MCF 10A (cell line): ENCODE data around the gene MAGEB17. TPM values are rescaled to one million over a fixed set of nuclear protein-coding genes. Genes with fewer than 3 reads are reported as not detected.

Experiments used
- BruUV-seq: library from RNA; stranded (reverse); fragments of 400-500 nt; replicated peaks from 2 replicates; lab custom pipeline; 2021; lab: Mats Ljungman, UMichigan
- CTCF ChIA-PET: fragments of 300-600 bp; sonication (Branson Sonifier 250); formaldehyde crosslinking; extraction: SDS; loops from one replicate; lab custom pipeline; 2021; ENCODE audit warnings: antibody characterized with exemption, inconsistent platforms; lab: Yijun Ruan, JAX
- POLR2A ChIA-PET: fragments of 300-600, 350-650 bp; sonication (Branson Sonifier 250); formaldehyde crosslinking; extraction: SDS; loops from one replicate; lab custom pipeline; 2020; ENCODE audit warnings: antibody characterized with exemption, inconsistent platforms; lab: Yijun Ruan, JAX
- DNase-seq: peaks from one replicate; pipeline ENCODE4 v3.0.0-alpha.2; 2018; ENCODE audit not compliant: unreplicated experiment
- H3K27ac Mint-ChIP-seq: one replicate; pipeline ENCODE4 v1.8.0; 2022; ENCODE audit warnings: mild to moderate bottlenecking, low read depth, mixed read lengths; ENCODE audit not compliant: unreplicated experiment
- H3K27me3 Mint-ChIP-seq: one replicate; pipeline ENCODE4 v1.8.0; 2022; ENCODE audit warnings: mixed read lengths; ENCODE audit not compliant: insufficient read depth, unreplicated experiment
- H3K36me3 Mint-ChIP-seq: one replicate; pipeline ENCODE4 v1.8.0; 2022; ENCODE audit warnings: mild to moderate bottlenecking, moderate library complexity, mixed read lengths; ENCODE audit not compliant: insufficient read depth, unreplicated experiment
- H3K4me1 Mint-ChIP-seq: one replicate; pipeline ENCODE4 v1.8.0; 2022; ENCODE audit warnings: mixed read lengths; ENCODE audit not compliant: insufficient read depth, unreplicated experiment
- H3K4me3 Mint-ChIP-seq: one replicate; pipeline ENCODE4 v1.8.0; 2022; ENCODE audit warnings: mild to moderate bottlenecking, moderate library complexity, mixed read lengths; ENCODE audit not compliant: unreplicated experiment
- H3K9me3 Mint-ChIP-seq: one replicate; pipeline ENCODE4 v1.8.0; 2022; ENCODE audit warnings: mixed read lengths; ENCODE audit not compliant: unreplicated experiment
- intact Hi-C: fragments of 100-400 bp; cut with micrococcal nuclease; formaldehyde crosslinking; loops from 2 replicates; pipeline ENCODE4 v1.14.1; 2022
- total RNA-seq: library from RNA; stranded (reverse); gene quantifications from 2 replicates; pipeline ENCODE4 v1.2.3, GENCODE V29; 2022
- TF ChIP-seq, protein P1 (sequence below): fragments of 200-600 bp; IDR thresholded peaks from one replicate; pipeline ENCODE4 v1.8.0; 2022; ENCODE audit warnings: antibody characterized with exemption, mild to moderate bottlenecking; ENCODE audit not compliant: unreplicated experiment

MAGEB17 gene
- total RNA-seq, 1 experiment from 2014 or later, result not detected

- POLR2A ChIA-PET, result no interaction called here
- Mint-ChIP-seq H3K27me3 (peaks cover 27% of the 10 kb centered on the region), H3K36me3 (no peaks in the 10 kb centered on the region), H3K27ac (no peak overlapping the region), H3K9me3 (no peaks in the 10 kb centered on the region), H3K4me1 (peaks cover 6% of the 10 kb centered on the region), H3K4me3 (no peak overlapping the region)
- no TSS peak for BruUV-seq
- TF ChIP-seq, protein P1, sequence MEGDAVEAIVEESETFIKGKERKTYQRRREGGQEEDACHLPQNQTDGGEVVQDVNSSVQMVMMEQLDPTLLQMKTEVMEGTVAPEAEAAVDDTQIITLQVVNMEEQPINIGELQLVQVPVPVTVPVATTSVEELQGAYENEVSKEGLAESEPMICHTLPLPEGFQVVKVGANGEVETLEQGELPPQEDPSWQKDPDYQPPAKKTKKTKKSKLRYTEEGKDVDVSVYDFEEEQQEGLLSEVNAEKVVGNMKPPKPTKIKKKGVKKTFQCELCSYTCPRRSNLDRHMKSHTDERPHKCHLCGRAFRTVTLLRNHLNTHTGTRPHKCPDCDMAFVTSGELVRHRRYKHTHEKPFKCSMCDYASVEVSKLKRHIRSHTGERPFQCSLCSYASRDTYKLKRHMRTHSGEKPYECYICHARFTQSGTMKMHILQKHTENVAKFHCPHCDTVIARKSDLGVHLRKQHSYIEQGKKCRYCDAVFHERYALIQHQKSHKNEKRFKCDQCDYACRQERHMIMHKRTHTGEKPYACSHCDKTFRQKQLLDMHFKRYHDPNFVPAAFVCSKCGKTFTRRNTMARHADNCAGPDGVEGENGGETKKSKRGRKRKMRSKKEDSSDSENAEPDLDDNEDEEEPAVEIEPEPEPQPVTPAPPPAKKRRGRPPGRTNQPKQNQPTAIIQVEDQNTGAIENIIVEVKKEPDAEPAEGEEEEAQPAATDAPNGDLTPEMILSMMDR, result no peak
- DNase-seq, result peak; percentile 65
- CTCF ChIA-PET, result no interaction called here
- intact Hi-C loops, result no loop called here
Measured at GRCh38 chrX:16185725-16186136, 18.4 kb downstream of the MAGEB17 start.

DNA sequence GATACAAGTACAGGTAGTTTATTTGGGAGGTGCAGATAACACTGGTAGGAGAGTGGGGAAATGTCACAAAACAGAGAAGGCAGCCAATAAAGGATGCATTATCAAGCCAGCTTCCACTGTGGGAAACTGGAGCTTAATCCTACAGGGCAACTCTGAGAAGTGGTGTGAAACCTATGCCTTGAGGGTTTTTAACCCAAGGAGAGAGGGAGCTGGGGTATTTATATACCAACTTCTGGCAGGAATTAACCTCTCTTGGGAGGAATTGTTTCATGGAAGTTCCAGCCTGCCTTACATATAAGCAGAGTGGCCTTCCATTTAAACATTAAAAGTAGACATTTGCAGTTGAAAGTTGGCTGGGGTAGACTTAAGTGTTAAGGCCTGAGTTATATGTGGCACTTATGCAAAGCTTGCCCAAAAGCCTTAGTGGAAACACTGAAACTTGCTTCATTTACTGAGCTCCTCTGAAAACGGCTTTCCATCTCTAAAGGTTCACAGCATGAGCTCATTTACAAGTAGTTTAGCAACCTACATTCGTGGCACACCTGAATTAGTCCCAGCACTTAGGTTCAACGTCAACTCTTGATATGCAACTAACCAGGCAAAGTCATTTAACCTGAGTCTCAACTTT, 19.2 kb downstream of the MAGEB17 start:
- Mint-ChIP-seq H3K36me3 (no peaks in the 10 kb centered on the region), H3K27me3 (peaks cover 20% of the 10 kb centered on the region), H3K4me1 (peaks cover 6% of the 10 kb centered on the region), H3K27ac (no peak overlapping the region), H3K9me3 (no peaks in the 10 kb centered on the region), H3K4me3 (no peak overlapping the region)
- intact Hi-C loops, result no loop called here
- POLR2A ChIA-PET, result interaction anchor here (0.6 kb wide), 1 partner anchor 703 kb away, joined by 3 read pairs; no protein-coding TSS in a partner anchor
- CTCF ChIA-PET, result interaction anchor here (1.4 kb wide), 1 partner anchor 25 kb away, joined by 3 read pairs; no protein-coding TSS in a partner anchor
- TF ChIP-seq, protein P1, result no peak
- no peak for DNase-seq
- BruUV-seq, result no TSS peak

DNA sequence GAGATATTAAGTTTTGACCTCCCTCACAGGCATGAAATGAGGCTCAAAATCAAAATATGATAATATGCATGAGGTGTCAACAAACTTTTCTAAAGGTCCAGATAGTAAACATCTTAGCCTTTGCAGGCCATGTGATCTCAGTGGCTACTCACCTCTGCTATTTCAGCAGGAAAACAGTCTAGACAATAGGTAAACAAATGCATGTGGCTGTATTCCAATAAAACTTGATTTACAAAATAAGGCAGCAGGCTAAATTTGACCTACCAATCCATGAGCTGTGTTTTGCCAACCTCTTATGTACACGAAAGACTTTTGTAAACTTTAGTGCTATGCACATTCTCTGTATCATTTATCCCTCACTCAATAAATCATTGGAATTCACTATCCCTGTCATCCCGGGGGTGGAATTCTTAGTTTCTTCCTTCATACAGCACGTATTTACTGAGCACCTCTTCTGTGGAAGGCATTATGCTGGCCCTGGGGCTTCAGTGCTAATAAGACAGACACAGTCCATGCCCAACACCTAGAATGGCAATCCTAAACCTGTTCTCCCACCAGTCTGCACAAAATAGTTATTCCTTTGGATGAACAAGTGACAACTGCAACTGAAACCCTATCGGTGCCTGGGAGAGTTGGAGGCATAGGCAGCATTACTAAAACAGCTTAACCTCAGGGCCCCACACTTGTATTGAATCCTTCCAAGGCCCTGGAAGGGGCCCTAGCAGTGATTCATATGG, 19.9 kb downstream of the MAGEB17 start:
- BruUV-seq, result no TSS peak
- H3K4me1 Mint-ChIP-seq, result peaks cover 6% of the 10 kb centered on the region
- intact Hi-C loops, result no loop called here
- ChIA-PET CTCF (interaction anchor here (0.5 to 1.4 kb wide), 2 partner anchors 24 to 70 kb away, joined by 3 to 6 read pairs; no protein-coding TSS in a partner anchor), POLR2A (interaction anchor here (0.6 kb wide), 3 partner anchors 512 to 702 kb away, joined by 3 read pairs; partner anchors contain the start of gene SYAP1)
- no peak overlapping the region for H3K4me3 Mint-ChIP-seq
- H3K27ac Mint-ChIP-seq, result no peak overlapping the region
- TF ChIP-seq, protein P1, result no peak
- no peaks in the 10 kb centered on the region for H3K36me3 Mint-ChIP-seq
- peaks cover 21% of the 10 kb centered on the region for H3K27me3 Mint-ChIP-seq
- no peaks in the 10 kb centered on the region for H3K9me3 Mint-ChIP-seq
- DNase-seq, result no peak

- TF ChIP-seq, protein P1, result no peak
- intact Hi-C loops, result no loop called here
- Mint-ChIP-seq H3K4me3 (no peak overlapping the region), H3K27me3 (peaks cover 15% of the 10 kb centered on the region), H3K9me3 (no peaks in the 10 kb centered on the region), H3K4me1 (peaks cover 6% of the 10 kb centered on the region), H3K27ac (no peak overlapping the region), H3K36me3 (no peaks in the 10 kb centered on the region)
- DNase-seq, result peak; percentile 21
- POLR2A ChIA-PET, result interaction anchor here (0.5 to 0.6 kb wide), 2 partner anchors 255 to 524 kb away, joined by 3 read pairs; partner anchors contain the start of gene CTPS2
- CTCF ChIA-PET, result interaction anchor here (0.6 kb wide), 1 partner anchor 217 kb away, joined by 3 read pairs; no protein-coding TSS in a partner anchor
- no TSS peak for BruUV-seq
Measured at GRCh38 chrX:16188687-16189086, 21.4 kb downstream of the MAGEB17 start.
